ENCODE data around the gene AKR1C2.
"Not testable (repeated sequence)": the region's sequence is repeated elsewhere in the genome, so short reads cannot be mapped to it uniquely, and the experiment has no call there.

The AKR1C2 gene

DNA sequence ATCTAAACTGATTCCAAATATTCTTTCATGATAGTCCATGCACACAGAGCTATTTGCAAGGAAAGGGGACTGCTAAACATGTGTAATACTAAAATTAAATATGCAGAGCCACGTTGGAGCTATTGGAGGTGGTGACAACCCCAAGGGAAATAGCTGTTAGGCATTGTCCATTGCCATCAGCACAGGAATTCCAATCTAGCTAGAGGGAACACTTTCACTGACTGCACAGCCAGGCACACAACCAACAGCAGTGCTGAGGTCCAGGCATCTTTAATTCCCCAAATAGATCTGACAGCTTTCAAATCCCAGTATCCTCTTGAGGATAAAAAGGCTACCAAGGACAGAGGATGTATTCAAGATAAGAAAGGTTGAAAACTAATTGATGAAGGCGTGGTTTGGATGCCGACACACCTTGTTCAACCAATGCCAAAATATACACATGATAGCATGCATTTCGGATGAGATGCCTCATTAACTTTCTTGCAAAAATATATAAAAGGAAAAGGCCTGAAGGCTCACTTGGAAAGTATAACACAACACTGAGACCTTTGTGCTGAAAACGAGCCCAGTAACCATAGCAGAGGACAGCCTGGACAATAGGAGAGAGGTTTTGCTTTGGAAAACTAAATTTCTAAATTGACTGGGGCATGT lies 52.0 kb downstream of the AKR1C2 start:
- H3K27me3 ChIP-seq (ENCODE audit: insufficient read depth, low read length); H3K36me3 ChIP-seq (ENCODE audit: insufficient read depth, low read length); H3K4me3 ChIP-seq (ENCODE audit: low read length); H3K4me1 ChIP-seq (ENCODE audit: insufficient read depth, low read length); H2AFZ ChIP-seq (ENCODE audit: low read depth, low read length); H3K9me3 ChIP-seq (ENCODE audit: low read length): not testable (repeated sequence)

- Histone ChIP-seq H2AFZ (ENCODE audit: low read depth, low read length) (no peak overlapping the region), H3K27me3 (ENCODE audit: insufficient read depth, low read length) (no peaks in the 10 kb centered on the region), H3K4me3 (ENCODE audit: low read length) (no peak overlapping the region), H3K9me3 (ENCODE audit: low read length) (no peaks in the 10 kb centered on the region), H3K4me1 (ENCODE audit: insufficient read depth, low read length) (no peaks in the 10 kb centered on the region), H3K36me3 (ENCODE audit: insufficient read depth, low read length) (no peaks in the 10 kb centered on the region)
Measured at GRCh38 chr10:4947635-4948596, 55.7 kb downstream of the AKR1C2 start.

- Histone ChIP-seq H3K4me3 (ENCODE audit: low read length) (no peak overlapping the region), H3K36me3 (ENCODE audit: insufficient read depth, low read length) (no peaks in the 10 kb centered on the region), H3K9me3 (ENCODE audit: low read length) (no peaks in the 10 kb centered on the region), H3K4me1 (ENCODE audit: insufficient read depth, low read length) (no peaks in the 10 kb centered on the region), H3K27me3 (ENCODE audit: insufficient read depth, low read length) (no peaks in the 10 kb centered on the region), H2AFZ (ENCODE audit: low read depth, low read length) (no peak overlapping the region)
Measured at GRCh38 chr10:4947039-4947634, 56.5 kb downstream of the AKR1C2 start.

GRCh38 chr10:4945766-4946717 lies 57.6 kb downstream of the AKR1C2 start:
- H3K9me3 ChIP-seq (ENCODE audit: low read length) = no peaks in the 10 kb centered on the region

DNA sequence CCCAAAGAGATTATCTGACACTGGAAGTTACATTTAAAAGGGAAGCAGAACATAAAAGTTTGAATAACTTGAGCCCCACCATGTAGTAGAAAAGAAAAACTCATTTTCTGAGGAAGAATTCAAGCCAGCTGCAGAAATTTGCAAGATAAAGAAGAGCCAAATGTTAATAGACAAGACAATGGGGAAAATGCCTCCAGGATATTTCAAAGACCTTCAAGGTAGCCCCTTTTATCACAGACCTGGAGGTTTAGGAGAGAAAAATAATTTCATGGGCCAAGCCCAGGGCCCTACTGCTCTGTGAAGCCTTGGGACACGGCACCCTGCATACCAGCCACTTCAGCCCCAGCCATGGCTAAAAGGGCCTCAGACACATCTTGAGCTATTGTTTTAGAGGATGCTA lies 58.8 kb downstream of the AKR1C2 start:
- Histone ChIP-seq H3K36me3 (ENCODE audit: insufficient read depth, low read length) (no peaks in the 10 kb centered on the region), H3K27me3 (ENCODE audit: insufficient read depth, low read length) (no peaks in the 10 kb centered on the region), H3K9me3 (ENCODE audit: low read length) (no peaks in the 10 kb centered on the region), H3K4me1 (ENCODE audit: insufficient read depth, low read length) (no peaks in the 10 kb centered on the region), H2AFZ (ENCODE audit: low read depth, low read length) (no peak overlapping the region), H3K4me3 (ENCODE audit: low read length) (no peak overlapping the region)

More at GRCh38 chr10:4945766-4946717, 57.6 kb downstream of the AKR1C2 start:
- H2AFZ ChIP-seq (ENCODE audit: low read depth, low read length) = no peak overlapping the region
- H3K36me3 ChIP-seq (ENCODE audit: insufficient read depth, low read length) = no peaks in the 10 kb centered on the region
- H3K4me1 ChIP-seq (ENCODE audit: insufficient read depth, low read length) = no peaks in the 10 kb centered on the region
- H3K27me3 ChIP-seq (ENCODE audit: insufficient read depth, low read length) = no peaks in the 10 kb centered on the region
- no peak overlapping the region for H3K4me3 ChIP-seq (ENCODE audit: low read length)

DNA sequence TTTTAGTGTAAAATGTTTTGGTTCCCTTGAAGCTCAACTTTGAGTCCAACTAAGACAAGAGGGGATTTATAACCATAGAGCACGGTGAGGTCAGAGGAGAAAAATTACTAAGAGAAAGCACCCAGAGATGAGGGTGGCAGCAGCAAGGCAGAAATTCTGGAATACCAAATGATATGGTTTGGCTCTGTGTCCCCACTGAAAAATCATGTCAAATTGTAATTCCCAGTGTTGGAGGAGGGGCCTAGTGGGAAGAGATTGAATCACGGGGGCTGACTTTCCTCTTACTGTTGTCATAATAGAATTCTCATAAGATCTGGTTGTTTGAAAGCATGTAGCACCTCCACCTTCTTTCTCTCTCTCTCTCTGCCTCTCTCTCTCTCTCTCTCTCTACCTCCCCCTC lies 59.8 kb downstream of the AKR1C2 start:
- no peaks in the 10 kb centered on the region for H3K27me3 ChIP-seq (ENCODE audit: insufficient read depth, low read length)
- no peak overlapping the region for H3K4me3 ChIP-seq (ENCODE audit: low read length)
- H3K36me3 ChIP-seq (ENCODE audit: insufficient read depth, low read length) = no peaks in the 10 kb centered on the region
- no peaks in the 10 kb centered on the region for H3K4me1 ChIP-seq (ENCODE audit: insufficient read depth, low read length)
- H3K9me3 ChIP-seq (ENCODE audit: low read length) = no peaks in the 10 kb centered on the region
- H2AFZ ChIP-seq (ENCODE audit: low read depth, low read length) = no peak overlapping the region

DNA sequence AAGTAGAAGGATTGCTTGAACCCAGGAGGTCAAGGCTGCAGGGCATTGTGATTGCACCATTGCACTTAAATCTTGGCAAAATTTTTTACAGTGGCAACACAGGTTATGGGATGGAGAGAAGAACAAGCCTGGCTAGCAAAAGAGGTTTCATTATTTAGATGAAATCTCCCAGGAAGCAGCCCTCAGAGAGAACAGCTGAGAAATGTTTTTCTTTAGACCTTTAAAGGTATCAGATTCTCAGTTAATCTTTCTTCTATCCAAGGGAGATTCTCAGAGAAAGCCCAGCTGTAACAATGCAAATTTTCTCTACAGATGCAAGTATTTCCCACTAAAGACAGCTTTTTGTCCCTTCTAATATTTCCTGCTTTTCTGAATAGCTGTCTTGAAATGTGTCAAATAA lies 60.2 kb downstream of the AKR1C2 start:
- H3K27me3 ChIP-seq (ENCODE audit: insufficient read depth, low read length); H3K9me3 ChIP-seq (ENCODE audit: low read length); H3K4me1 ChIP-seq (ENCODE audit: insufficient read depth, low read length); H3K4me3 ChIP-seq (ENCODE audit: low read length); H3K36me3 ChIP-seq (ENCODE audit: insufficient read depth, low read length); H2AFZ ChIP-seq (ENCODE audit: low read depth, low read length): not testable (repeated sequence)

GRCh38 chr10:4942931-4943330 lies 60.7 kb downstream of the AKR1C2 start:
- not testable (repeated sequence) for H3K4me1 ChIP-seq (ENCODE audit: insufficient read depth, low read length); H3K9me3 ChIP-seq (ENCODE audit: low read length); H3K4me3 ChIP-seq (ENCODE audit: low read length); H2AFZ ChIP-seq (ENCODE audit: low read depth, low read length); H3K36me3 ChIP-seq (ENCODE audit: insufficient read depth, low read length); H3K27me3 ChIP-seq (ENCODE audit: insufficient read depth, low read length)

DNA sequence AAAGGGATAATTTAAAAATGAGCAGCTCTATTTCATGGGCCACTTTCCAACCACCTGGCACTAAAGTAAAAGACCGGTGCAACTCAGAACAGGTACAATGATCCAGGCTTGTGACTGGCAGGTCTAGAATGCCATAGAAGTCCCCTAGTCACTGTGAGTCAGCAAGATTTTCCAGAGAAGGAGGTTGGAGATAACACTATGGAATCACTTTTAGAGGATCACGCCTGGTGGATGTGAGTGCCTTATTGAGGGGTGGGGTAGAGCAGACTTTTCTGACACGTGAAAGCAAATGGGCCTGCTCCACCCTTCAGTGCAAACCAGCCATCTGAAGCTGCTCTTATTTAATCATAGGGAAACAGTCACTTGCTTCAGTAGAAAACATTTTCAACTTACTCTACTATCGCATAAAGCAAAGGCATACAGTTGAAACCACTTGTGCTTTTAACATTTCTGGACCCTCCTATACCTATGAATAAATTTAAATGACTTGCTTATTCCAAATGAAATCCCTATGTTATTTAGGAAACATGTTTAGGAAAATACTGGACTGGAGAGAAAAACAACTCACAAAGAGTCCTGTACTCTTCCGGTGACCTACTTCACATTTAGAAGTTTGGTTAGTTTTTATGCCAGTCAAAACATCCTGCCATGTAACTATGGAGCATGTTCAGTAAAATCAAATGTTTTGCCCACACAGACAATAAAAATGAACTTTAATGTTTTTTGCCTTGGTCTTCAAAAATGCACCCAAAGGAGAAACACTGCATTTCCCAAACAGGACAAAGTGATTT lies 61.9 kb downstream of the AKR1C2 start:
- H3K4me1 ChIP-seq (ENCODE audit: insufficient read depth, low read length) = no peaks in the 10 kb centered on the region
- no peak overlapping the region for H2AFZ ChIP-seq (ENCODE audit: low read depth, low read length)
- H3K27me3 ChIP-seq (ENCODE audit: insufficient read depth, low read length) = no peaks in the 10 kb centered on the region
- H3K36me3 ChIP-seq (ENCODE audit: insufficient read depth, low read length) = no peaks in the 10 kb centered on the region
- H3K4me3 ChIP-seq (ENCODE audit: low read length) = no peak overlapping the region
- H3K9me3 ChIP-seq (ENCODE audit: low read length) = no peaks in the 10 kb centered on the region

DNA sequence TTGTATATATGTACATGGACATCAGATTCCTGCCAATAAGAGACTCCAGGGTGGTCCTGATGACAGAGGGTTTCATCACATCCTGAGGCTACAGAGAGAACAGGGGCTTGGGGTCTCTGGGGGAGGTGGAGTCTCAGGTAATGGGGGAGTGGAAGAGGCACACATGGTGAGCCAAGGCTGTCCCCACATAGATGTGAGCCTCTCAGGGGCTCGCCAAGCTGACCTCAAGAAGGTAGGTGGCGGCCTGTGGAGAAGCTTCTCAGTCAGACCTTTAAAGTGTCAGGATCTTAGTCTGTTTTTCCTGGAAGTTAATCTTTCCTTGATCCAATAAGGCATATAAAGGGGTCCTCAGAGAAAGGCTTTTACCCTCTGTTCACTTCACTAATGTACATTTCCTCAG lies 62.7 kb downstream of the AKR1C2 start:
- H3K4me3 ChIP-seq (ENCODE audit: low read length); H3K36me3 ChIP-seq (ENCODE audit: insufficient read depth, low read length); H3K9me3 ChIP-seq (ENCODE audit: low read length); H3K27me3 ChIP-seq (ENCODE audit: insufficient read depth, low read length); H2AFZ ChIP-seq (ENCODE audit: low read depth, low read length); H3K4me1 ChIP-seq (ENCODE audit: insufficient read depth, low read length): not testable (repeated sequence)

DNA sequence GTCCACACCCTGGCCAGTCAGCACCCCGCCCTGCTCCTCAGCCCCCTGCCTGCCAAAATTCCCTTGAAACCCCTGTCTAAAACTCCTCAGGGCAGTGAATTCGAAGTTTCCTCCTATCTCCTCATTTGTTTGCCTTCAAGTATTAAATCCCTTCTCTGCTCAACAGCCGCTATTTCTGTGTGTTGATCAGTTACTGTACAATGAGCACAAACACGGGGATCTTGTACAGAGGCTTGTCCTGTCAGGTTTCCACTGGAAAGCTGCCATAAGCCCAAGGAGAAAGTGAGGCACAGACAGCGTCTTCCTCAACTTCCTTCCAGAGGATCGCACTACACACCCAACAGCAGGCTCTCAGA lies 63.6 kb downstream of the AKR1C2 start:
- H2AFZ ChIP-seq (ENCODE audit: low read depth, low read length); H3K4me1 ChIP-seq (ENCODE audit: insufficient read depth, low read length); H3K36me3 ChIP-seq (ENCODE audit: insufficient read depth, low read length); H3K4me3 ChIP-seq (ENCODE audit: low read length); H3K9me3 ChIP-seq (ENCODE audit: low read length); H3K27me3 ChIP-seq (ENCODE audit: insufficient read depth, low read length): not testable (repeated sequence)
